ENCODE results near the gene SLC30A2.
A peak's percentile ranks its signal among the peaks of the same experiment; 100 is the strongest.

The SLC30A2 gene

GRCh38 chr1:26016258-26016952, 29.5 kb downstream of the SLC30A2 start:
- DNase-seq (ENCODE audit: low spot score), result peak; percentile 70
- TF ChIP-seq CTCF (IDR thresholded peaks at IDR 0.05; ENCODE audit: borderline replicate concordance, control extremely low read depth, extremely low read depth, insufficient read depth, missing control alignments), result no peak
- in situ Hi-C loops (cut with MboI; ENCODE audit: low sequenced_read_pairs, unreplicated experiment), result no loop called here

GRCh38 chr1:26015358-26015757, 30.6 kb downstream of the SLC30A2 start:
- DNase-seq (ENCODE audit: low spot score), result no peak

GRCh38 chr1:26014179-26014578, 31.7 kb downstream of the SLC30A2 start:
- no peak for DNase-seq (ENCODE audit: low spot score)
- in situ Hi-C loops (cut with MboI; ENCODE audit: low sequenced_read_pairs, unreplicated experiment), result no loop called here
- TF ChIP-seq CTCF (IDR thresholded peaks at IDR 0.05; ENCODE audit: borderline replicate concordance, control extremely low read depth, extremely low read depth, insufficient read depth, missing control alignments), result no peak

More at GRCh38 chr1:26015358-26015757, 30.6 kb downstream of the SLC30A2 start:
- no peak for TF ChIP-seq CTCF (IDR thresholded peaks at IDR 0.05; ENCODE audit: borderline replicate concordance, control extremely low read depth, extremely low read depth, insufficient read depth, missing control alignments)
- in situ Hi-C loops (cut with MboI; ENCODE audit: low sequenced_read_pairs, unreplicated experiment), result no loop called here

- no peak for DNase-seq (ENCODE audit: low spot score)
- in situ Hi-C loops (cut with MboI; ENCODE audit: low sequenced_read_pairs, unreplicated experiment), result no loop called here
- no peak for TF ChIP-seq CTCF (IDR thresholded peaks at IDR 0.05; ENCODE audit: borderline replicate concordance, control extremely low read depth, extremely low read depth, insufficient read depth, missing control alignments)
These were observed 33.1 kb downstream of the SLC30A2 start for GRCh38 chr1:26012864-26013263.

GRCh38 chr1:26010825-26011224, 35.1 kb downstream of the SLC30A2 start:
- in situ Hi-C loops (cut with MboI; ENCODE audit: low sequenced_read_pairs, unreplicated experiment), result no loop called here
- DNase-seq (ENCODE audit: low spot score), result no peak
- no peak for TF ChIP-seq CTCF (IDR thresholded peaks at IDR 0.05; ENCODE audit: borderline replicate concordance, control extremely low read depth, extremely low read depth, insufficient read depth, missing control alignments)

GRCh38 chr1:26009796-26010447, 36.0 kb downstream of the SLC30A2 start:
- TF ChIP-seq CTCF (IDR thresholded peaks at IDR 0.05; ENCODE audit: borderline replicate concordance, control extremely low read depth, extremely low read depth, insufficient read depth, missing control alignments), result no peak
- DNase-seq (ENCODE audit: low spot score), result no peak
- in situ Hi-C loops (cut with MboI; ENCODE audit: low sequenced_read_pairs, unreplicated experiment), result no loop called here
